GM19455 (cell line): ENCODE measurements around the gene FHIT.

ENCODE experiments used
- ATAC-seq: cut with Tn5 transposase; IDR thresholded peaks from one replicate; pipeline ENCODE4 v1.9.1; 2021; ENCODE audit not compliant: unreplicated experiment

FHIT gene

DNA sequence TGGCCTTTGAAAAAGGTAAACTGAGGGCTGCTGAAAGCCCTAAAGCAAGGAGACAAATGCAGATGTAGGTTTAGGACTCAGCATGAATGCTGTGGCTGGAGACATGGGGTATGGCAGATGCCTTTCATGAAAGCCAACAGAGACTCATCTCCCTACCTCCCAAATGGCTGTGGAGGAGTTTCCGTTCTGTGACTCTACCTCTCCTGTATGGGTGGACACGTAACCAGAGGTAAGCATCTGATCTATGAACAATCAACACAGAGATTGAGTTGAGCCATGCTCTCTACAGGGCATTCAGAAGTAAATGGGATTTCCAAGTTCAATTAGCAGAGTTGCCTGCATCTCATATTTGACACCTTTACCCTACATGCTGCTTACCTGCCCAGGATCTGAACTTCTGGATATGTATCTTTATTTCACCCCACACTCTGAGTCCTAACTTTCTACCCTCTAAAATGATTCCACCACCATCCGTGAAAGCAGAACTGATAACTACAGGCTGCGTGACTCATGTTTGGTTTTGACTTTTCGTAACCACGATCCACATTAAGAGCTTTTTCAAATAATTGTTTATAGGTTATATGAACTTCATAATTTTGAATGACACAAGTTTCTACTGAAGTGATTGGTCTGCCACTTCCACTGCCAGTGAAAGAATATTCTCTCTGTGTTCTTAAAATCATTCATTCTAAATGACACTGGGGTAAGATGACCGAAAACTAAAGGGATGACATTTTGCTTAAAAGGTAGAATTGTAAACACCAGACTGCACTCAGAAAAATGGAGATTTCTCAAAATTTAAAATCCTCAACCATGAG, 1058.7 kb downstream of the FHIT start:
- no peak for ATAC-seq

DNA sequence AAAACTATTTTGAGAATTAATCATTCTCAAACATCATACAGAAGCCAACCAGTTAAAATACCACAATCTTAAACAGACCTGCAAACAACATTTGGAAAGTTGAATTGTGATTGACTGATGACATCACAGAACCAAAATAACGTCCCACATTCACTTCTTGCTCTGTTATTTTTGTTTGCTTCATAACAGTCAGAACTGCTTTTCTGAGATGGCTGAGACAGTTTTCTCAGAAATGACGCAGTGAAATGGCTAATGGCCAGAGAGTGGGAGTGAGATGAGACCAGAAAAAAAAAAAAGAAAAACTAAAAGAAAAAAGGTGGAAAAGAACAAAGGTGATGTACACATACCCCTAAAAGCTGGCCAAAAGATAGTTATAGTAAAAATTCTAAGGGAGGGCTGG, 1061.2 kb downstream of the FHIT start:
- ATAC-seq, result no peak

DNA sequence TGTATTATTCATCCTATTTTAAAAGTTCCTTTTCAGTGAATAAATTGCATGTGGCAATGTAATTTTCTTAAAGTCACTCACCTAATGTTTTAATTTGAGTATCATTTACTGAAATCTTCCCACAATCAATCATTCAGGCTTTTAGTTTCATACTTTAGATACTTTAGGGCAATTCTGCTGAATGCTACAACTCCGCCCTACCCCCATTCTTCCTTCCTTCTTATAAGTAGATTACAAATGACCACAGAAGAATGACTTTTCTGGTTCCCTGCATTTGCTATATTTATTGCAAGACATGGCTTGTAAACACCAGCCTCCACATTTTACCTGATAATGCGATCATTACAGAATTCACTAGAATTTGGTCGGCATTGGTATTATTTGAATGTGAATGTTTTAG, 1061.9 kb downstream of the FHIT start:
- ATAC-seq, result no peak

DNA sequence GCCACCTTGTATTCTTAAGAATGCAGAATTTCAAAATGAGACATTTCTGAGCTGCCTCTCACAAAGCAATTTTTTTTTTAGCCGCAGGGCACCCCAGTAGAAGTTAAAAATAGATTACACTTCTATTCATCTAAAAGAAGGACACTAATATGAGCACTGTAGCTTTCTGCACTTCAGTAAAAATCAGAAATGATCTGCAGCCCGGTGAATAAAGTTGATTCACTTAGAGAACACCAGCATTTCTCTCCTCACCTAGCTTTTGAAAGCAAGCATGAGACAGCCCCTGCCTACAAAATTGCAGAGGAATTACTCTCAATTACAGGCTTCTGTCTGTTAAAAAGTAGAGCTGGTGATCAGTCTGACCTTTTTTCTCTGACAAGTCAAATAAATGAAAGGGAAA, 1062.4 kb downstream of the FHIT start:
- ATAC-seq, result no peak

DNA sequence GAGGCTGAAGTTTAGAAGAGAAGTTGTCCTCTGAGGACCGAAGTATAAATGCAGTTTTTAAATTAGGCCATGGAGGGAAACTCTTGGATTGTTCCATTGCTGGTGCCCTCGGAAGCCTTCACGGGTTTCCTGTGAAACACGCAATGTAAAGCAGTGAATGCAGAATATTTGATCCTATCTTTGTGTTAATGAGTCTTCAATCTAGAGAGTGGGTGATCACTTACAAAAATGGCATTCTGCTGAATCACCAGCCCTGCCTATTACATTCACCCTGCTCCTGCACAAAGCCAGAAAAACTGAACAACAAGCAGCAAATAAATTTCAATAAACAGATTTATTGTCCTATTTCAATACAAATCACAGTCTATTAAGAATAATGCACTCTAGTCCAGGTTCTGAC, 1063.9 kb downstream of the FHIT start:
- no peak for ATAC-seq

DNA sequence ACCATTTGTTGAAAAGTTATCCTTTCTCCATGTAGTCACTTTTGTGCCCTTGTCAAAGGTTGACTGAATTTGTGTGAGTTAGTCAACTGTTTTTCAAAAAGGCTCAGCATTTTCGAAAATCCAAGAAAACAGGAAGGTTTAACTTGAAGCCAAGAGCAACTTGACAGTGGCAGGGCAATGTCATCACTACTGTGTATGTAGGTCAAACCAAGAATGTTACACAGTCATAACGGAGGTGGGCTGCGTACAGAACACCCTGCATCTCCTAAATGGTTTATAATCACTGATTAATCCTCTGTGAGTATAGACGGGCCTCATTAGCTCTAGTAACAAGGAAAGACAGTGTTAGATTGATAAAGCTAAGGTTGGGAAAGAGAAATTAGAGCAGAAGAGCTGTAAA, 1064.9 kb downstream of the FHIT start:
- ATAC-seq, result no peak

DNA sequence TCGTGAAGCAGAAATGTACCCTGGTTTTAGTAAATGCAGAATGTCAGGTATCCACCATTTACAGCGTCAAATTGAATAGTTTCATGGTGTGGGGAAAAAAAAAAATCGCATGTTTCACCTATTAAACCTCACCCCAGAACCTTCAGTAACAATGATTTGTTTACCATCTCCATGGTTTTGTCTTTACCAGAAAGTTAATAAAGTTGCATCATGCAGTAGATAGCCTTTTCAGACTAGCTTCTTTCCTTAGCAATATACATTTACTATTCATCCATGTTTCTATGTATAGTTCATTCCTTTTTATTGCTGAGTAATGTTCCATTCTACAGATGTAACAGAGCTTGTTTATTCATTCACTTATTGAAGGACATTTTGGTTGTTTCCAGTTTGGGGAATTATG, 1066.1 kb downstream of the FHIT start:
- no peak for ATAC-seq

DNA sequence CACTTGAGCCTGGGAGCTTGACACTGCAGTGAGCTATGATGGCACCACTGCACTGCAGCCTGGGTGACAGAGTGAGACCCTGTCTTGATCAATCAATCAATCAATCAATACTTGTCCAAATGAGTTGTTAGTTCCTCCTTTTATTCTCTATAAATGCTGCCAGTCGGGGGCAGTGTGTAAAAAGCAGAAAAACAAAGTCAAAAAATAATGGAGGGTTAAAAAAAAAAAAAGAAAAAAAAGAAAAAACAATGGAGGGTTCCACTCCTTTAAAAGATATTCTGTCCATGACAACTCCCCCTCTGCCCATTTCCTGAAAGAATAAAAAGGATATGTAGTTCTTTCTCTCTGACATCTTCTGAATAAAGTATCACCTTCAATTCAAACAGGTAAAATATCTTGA, 1068.6 kb downstream of the FHIT start:
- ATAC-seq, result no peak

DNA sequence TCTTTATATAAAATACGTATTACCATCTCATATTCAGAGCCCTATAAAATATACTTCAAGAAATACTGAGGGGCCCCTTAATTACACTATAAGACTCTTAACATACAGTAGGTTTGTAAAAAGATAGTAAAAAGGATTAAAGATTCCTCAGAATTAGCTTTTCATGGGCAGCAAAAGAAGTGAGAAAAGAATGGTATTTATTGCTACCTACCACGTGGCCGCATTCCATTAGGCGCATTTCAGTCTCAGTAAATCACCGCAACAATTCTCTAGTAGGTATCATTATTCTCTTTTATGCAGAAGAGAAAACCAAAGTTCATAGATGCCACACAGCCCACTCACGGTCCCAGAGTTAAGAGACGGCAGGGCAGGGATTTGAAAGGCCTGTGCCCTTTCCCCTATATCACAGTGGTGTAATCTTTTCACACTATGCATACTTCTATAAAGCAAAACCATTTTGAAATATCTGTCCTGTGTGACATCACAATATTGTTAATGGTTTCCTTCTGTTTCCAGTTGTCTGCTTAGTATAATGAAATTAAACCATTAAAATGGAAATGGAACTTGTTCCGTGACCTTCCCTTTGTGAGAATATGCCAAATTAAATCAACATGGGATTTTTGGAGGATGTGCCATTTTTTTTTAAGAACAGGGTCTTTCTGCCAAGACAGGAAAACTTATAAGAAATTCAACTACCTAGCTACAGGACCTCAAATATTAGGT, 1072.2 kb downstream of the FHIT start:
- no peak for ATAC-seq

DNA sequence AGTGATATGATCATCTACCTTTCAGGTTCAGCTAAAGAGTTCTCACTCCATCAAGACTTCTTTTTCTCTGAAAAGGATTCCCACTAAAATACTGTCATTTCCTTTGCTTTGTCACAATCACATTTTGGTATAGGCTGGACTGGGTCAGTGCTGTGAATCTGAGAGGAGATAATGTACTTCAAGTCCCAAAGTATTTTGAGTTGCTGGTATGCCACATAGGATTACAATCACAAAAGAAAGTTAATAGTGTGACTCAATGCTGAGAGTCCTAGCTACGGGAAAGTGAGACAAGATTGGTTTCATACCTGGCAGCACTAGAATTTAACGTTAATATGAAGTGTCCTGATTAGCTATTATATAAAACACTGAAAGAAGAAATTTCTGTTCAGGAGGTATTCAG, 1073.5 kb downstream of the FHIT start:
- ATAC-seq, result no peak

DNA sequence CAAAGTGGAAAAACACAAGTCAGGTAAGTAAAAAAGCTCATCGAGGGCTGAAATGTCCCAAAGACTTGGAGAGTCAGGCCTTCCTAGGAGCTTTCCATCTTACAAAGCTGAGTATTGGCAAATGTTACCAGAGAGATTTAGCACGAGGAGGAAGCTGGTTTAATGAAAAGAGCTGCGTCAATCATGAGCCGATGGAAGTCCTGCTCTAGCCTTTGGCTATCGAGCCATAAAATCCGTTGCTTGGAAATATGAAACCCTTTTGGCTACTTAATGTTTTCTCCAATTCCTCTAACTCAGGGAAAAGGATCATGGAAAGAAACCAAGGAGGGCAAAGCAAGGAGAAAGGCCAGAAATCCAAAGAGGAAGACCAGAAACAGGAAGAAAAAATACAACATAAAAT, 1074.6 kb downstream of the FHIT start:
- ATAC-seq, result no peak

DNA sequence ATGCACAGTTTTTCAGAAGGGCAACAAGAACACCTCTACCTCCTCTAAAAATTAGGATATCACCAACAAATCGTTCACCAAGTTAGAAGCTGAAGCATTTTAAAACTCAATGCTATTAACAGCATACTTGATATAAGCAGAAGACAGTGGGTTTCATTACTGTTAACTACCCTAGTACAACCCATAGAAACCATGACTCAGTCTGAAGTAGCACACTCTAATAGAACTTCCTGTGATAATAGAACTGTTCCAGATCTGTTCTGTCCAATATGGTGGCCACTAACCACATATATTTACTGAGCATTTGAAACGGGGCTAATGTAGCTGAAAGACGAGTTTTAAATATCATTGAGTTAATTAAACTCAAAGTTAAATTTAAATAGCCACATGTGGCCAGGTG, 1075.6 kb downstream of the FHIT start:
- ATAC-seq, result no peak

DNA sequence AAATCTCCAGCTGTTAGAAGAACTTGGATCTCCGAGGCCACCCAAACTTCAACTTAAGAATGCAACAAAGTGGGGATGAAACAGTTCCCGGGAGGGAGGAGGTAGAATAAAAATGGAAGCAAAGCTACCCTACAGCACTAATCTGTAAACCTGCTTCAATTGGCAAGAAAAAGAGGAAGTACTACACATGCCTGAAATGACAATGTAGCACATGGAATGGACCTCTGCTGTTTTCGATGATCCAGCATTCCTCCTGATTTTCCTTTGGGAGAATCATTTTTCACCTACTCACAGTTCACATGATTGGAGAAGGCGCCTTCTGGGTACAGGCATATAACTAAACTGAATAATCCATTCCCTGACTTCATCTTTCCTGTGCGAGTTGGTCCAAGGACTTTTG, 1081.5 kb downstream of the FHIT start:
- no peak for ATAC-seq

DNA sequence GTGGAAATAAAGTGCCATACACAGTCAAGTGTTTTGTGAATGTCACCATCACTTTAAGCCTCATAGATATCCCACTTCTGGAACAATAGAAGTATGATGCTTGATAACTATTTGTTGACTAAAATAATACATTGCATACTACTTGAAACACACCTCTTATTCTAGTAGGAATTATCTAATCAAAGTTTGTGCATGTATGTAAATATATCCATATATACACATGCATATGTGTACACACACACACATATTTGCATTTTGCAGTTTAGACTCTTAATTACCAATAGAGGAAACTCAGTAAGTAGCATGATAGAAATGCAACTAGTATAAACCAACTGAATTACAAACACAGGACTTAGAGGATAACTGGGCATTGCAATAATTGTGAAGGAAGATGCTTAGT, 1084.1 kb downstream of the FHIT start:
- ATAC-seq, result no peak

DNA sequence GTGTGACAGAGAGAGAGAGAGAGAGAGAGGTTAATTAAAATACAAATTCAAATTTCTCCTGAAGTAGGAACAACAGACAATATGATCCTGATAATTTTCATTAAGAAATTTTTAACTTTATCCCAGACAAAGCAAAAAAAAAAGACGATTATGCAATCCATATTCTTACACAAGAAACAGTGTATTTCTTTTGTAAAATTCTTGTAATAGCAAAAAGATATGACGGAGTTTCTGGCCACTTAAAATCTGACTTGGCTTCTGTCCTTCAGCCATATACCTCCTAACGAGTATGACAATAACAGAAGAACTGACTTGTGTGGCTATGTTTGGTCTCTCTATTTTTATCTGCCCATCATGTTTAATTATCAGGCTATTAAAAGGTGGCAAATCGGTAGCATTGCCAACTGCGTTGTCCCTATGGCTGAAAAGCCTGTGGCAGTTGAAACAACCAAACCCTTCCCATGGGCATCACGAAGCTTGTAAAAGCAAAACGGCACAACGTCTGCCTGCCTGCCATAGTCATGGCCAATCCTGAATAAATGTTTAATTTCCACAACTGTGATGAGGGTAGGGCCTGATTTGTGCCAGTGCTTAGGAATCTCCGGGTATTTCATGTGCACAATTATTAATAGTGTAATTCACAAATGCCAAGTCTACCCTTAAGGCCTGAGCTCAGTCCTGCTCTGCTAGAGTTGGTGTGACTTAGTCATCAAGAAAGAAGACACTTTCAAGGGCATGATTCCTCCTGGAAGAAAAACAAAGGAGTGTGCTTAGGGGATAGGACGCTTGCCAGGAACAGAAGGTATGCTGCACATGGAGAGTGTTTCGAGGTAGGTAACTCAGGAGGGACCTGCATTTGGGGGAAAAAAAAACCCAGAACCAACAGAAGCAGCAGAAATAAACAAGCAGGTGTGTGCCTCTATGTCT, 1090.2 kb downstream of the FHIT start:
- ATAC-seq, result no peak

DNA sequence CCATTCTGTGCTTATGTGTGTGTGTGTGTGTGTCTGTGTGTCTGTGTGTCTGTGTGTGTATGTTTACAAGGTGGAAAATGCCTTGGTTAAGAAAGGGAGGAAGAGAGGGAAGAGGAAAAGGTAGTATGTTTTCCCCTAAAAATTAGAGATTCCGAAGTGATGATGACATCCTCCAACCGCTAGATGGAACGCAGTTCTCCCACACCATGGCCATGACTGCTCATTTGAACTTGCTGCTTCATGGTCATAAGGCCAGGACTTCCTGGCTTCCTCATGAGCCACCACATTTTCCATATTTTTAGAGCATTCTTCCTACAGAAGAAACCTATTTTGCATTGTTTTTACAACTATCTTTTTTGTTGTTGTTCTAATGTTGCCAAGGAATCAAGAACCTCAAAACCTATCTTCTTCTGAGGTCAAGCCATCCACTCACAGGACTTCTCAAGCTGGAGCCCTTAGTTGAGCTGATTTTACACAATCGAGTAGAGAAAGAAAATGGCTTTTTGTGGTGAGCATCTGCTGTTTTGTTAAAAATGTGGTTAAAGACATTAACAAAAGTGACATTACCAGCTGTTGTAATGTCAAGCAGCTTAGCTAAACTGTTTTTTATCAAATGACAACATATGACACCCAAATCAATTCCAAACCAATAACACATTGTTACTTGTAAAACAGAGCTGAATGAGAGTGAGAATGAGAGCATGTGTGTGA, 1091.0 kb downstream of the FHIT start:
- no peak for ATAC-seq

DNA sequence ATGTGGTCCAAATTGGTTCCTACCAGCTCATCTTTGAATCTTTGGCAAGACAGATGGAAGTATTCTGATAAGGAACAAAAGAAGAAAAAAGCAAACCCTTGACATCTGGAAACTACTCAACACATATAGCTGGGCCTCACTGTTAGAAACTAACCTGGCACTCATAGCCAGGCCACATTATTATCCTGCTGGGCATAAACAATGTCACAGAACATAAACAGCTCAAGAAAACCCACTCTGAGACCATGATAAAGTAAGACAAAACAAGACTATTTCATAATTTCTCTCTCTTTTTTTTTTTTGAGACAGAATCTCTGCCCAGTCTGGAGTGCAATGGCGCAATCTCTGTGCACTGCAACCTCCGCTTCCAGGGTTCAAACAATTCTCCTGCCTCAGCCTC, 1093.2 kb downstream of the FHIT start:
- no peak for ATAC-seq

DNA sequence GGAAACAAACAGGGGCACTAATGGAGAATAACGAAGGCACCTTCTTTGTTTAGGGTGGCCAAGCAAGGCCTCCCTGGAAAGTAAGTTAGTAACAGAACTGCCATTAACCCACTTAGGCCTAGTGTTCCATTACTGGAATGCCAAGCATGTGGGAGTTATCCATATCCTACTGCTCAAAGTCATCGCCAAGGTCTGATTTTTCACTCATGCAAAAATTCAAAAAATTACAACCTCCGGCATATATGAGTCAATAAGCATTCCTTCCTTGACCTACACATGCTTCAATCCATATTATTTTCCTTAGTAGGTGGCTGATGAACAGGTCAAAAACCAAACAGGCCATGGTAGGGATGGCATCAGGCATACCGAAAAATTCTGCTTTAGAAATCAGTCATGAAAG, 1097.2 kb downstream of the FHIT start:
- ATAC-seq, result no peak

DNA sequence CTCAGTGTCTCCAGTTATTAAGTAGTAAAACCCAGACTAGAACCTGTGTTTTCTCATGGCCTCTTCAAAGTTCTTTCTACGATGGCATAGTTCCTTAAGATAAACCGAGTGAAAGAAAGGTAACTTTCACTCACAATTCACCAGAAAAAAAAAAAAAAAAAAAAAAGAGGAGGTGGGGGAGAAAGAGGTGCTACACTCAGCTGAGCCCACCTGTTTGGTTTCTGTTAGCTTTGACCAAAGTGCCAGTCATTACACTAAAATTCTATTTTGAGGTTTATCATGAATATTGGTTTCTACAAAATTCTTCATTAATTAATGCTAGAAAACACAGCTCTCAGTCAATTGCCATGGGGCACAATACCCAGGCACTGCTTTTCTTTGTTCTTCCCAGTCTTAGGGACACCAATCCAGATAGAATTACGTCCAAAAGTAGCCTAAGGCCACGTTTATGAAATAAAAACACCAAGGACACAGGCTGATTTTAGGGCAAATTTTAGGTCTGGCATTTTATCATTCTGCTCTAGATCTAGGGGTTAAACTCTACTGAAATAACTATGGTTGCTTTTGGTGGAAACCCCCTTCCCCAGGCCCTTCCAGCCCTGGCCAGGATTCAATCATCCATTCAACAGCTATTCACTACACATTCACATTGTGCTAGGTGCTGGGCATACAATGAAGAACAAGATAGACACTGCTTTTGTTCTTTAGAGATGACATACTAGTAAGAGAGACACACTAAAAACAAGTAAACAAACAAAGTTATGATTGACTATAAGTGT, 1097.8 kb downstream of the FHIT start:
- ATAC-seq, result no peak

DNA sequence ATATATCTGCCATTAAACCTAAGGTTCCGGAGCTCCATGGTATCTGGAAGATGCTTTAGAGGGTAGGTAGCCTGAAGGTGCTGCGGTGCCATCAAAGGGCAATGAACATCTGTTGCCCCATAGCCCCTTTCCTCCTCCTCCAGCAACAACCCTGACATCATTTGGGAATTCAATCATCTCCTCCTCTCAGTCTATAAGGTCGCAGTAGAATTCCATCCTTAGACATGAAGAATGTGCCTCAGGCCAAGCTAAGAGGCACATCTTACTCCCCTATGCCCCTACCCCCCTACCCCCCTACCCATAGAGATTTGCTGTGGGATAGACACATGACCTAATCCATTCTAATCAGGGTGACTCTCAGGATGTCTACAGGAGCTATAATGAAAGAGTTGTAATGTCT, 1101.8 kb downstream of the FHIT start:
- ATAC-seq, result no peak
